ENCODE measurements around the gene RAPGEF6.

RAPGEF6 gene

DNA sequence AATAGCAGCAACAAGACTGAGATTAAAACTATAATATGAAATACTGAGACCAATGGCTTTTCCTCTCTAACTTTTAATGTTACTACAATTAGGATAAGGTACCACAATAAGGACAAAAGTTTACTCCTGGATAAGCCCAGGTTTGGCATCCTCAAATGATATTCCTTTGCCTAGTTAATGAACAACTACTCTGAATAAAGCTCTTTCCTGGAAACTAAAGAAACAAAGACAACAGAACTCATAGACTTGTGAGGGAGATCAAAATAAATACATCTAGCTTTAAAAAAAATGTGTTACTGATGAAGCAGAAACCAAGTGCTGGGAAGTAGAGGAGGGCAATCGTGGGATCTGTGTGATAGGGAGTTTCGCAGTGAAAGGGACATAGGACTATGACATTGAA lies 19.3 kb upstream of the RAPGEF6 start:
- H3K9me3 ChIP-seq (ENCODE audit: low read depth, low read length): no peaks in the 10 kb centered on the region; the same call in 1 of the 2 replicates
- H3K36me3 ChIP-seq (ENCODE audit: insufficient read depth, low read length): peaks cover 34% of the 10 kb centered on the region
- DNase-seq (ENCODE audit: low read depth, low spot score): no peak
- no peak overlapping the region for H3K27ac ChIP-seq
- H3K9ac ChIP-seq (ENCODE audit: insufficient read length): no peak overlapping the region
- no peak for TF ChIP-seq EZH2 (IDR thresholded peaks at IDR 0.05)
- H3K4me3 ChIP-seq: no peak overlapping the region

DNA sequence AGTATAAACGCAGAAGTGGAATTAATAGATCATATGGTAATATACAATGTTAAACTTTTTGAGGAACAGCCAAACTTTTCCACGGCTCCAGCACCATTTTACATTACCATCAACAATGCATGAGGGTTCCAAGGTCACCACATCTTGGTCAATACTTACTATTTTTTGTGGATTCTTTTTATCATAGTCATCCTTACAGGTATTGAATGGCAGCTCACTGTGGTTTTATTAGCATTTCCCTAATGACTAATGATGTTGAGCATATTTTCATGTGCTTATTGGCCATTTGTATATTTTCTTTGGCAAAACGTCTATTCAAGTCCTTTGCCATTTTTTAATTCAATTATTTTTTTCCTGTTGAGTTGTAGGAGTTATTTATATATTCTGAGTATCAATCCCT lies 14.1 kb upstream of the RAPGEF6 start:
- no peaks in the 10 kb centered on the region; the same call in 1 of the 2 replicates for H3K9me3 ChIP-seq (ENCODE audit: low read depth, low read length)
- H3K4me3 ChIP-seq: no peak overlapping the region
- no peak for DNase-seq (ENCODE audit: low read depth, low spot score)
- H3K9ac ChIP-seq (ENCODE audit: insufficient read length): no peak overlapping the region
- H3K36me3 ChIP-seq (ENCODE audit: insufficient read depth, low read length): peaks cover 39% of the 10 kb centered on the region
- H3K27ac ChIP-seq: no peak overlapping the region
- TF ChIP-seq EZH2 (IDR thresholded peaks at IDR 0.05) (no peak), FOXP2 (optimal IDR thresholded peaks at IDR 0.05; ENCODE audit: control extremely low read depth, extremely low read length, insufficient read depth) (no peak), POLR2AphosphoS5 (IDR thresholded peaks at IDR 0.05; ENCODE audit: borderline replicate concordance, low read depth, low read length) (no peak)

DNA sequence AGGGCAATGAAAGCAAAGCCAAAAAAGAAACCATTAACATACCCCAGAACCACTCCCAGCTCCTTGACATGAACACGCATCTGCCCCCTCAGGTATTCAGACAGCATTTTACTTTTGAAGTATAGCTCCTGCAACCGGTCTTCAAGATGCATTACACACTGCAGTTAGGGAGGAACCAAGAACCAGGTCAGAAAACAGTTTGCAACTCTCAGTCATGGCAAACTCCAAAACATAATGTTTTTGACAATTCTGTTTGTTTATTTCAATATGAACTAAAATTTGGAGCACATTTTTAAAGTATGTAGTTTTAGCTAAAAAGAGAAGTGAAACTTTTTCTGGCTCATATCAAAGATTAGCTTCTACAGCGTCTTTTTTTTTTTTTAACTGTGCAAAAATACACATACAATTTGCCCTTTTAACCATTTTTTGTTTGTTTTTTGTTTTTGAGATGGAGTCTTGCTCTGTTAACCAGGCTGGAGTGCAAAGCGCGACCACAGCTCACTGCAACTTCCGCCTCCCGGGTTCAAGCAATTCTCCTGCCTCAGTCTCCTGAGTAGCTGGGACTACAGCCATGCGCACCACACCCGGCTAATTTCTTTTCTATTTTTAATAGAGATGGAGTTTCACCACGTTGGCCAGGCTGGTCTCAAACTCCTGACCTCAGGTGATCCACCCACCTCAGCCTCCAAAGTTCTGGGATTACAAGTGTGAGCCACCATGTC lies 12.2 kb upstream of the RAPGEF6 start:
- no peak overlapping the region for H3K4me3 ChIP-seq
- peaks cover 35% of the 10 kb centered on the region for H3K36me3 ChIP-seq (ENCODE audit: insufficient read depth, low read length)
- no peak overlapping the region for H3K9ac ChIP-seq (ENCODE audit: insufficient read length)
- no peak for DNase-seq (ENCODE audit: low read depth, low spot score)
- H3K27ac ChIP-seq: no peak overlapping the region
- TF ChIP-seq EZH2 (IDR thresholded peaks at IDR 0.05): no peak
- TF ChIP-seq FOXP2 (optimal IDR thresholded peaks at IDR 0.05; ENCODE audit: control extremely low read depth, extremely low read length, insufficient read depth): no peak
- no peak for TF ChIP-seq POLR2AphosphoS5 (IDR thresholded peaks at IDR 0.05; ENCODE audit: borderline replicate concordance, low read depth, low read length)
- H3K9me3 ChIP-seq (ENCODE audit: low read depth, low read length): no peaks in the 10 kb centered on the region; the same call in 1 of the 2 replicates

DNA sequence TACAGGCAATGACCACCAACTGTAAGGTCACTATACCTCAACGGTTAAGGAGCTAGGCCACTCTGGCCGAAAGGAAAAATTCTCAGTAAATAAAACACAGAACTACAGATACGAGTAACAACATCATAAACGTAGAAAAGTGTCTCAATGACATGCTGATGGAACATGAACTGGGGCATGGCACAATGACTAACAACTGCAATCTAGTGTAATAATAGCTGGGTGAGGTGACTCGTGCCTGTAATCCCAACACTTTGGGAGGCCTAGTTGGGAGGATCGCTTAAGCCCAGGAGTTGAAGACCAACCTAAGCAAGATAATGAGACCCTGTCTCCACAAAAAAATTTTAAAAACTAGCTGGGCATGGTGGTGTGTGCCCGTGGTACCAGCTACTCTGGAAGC lies 9.8 kb upstream of the RAPGEF6 start:
- Histone ChIP-seq H3K27ac (no peak overlapping the region), H3K9ac (ENCODE audit: insufficient read length) (no peak overlapping the region), H3K4me3 (no peak overlapping the region), H3K36me3 (ENCODE audit: insufficient read depth, low read length) (peaks cover 13% of the 10 kb centered on the region), H3K9me3 (ENCODE audit: low read depth, low read length) (no peaks in the 10 kb centered on the region)
- no peak for DNase-seq (ENCODE audit: low read depth, low spot score)
- TF ChIP-seq FOXP2 (optimal IDR thresholded peaks at IDR 0.05; ENCODE audit: control extremely low read depth, extremely low read length, insufficient read depth) (no peak), POLR2AphosphoS5 (IDR thresholded peaks at IDR 0.05; ENCODE audit: borderline replicate concordance, low read depth, low read length) (no peak), EZH2 (IDR thresholded peaks at IDR 0.05) (no peak)

DNA sequence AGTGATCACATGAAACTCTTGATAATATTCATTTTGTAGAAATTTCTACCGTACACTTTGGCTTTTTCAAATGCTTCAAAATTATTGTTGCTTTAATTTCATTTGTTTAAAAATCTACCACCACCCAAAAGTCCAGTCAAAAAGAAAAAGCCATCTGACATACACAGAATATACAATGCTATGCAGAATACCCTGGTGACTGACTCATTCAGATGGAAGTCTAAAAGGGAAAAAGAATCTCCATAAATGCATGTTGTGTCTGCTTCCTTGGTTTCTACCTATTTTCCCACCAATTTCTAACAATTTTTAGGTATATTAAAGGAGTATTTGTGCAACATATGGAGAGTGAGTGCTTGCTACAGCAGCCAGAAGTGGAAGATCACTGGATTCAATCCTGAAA lies 9.3 kb upstream of the RAPGEF6 start:
- H3K27ac ChIP-seq: no peak overlapping the region
- H3K4me3 ChIP-seq: no peak overlapping the region
- DNase-seq (ENCODE audit: low read depth, low spot score): no peak
- TF ChIP-seq POLR2AphosphoS5 (IDR thresholded peaks at IDR 0.05; ENCODE audit: borderline replicate concordance, low read depth, low read length): no peak
- TF ChIP-seq FOXP2 (optimal IDR thresholded peaks at IDR 0.05; ENCODE audit: control extremely low read depth, extremely low read length, insufficient read depth): no peak
- no peak for TF ChIP-seq EZH2 (IDR thresholded peaks at IDR 0.05)
- H3K9ac ChIP-seq (ENCODE audit: insufficient read length): no peak overlapping the region
- no peaks in the 10 kb centered on the region for H3K9me3 ChIP-seq (ENCODE audit: low read depth, low read length)
- peaks cover 9% of the 10 kb centered on the region; the same call in 1 of the 2 replicates for H3K36me3 ChIP-seq (ENCODE audit: insufficient read depth, low read length)

DNA sequence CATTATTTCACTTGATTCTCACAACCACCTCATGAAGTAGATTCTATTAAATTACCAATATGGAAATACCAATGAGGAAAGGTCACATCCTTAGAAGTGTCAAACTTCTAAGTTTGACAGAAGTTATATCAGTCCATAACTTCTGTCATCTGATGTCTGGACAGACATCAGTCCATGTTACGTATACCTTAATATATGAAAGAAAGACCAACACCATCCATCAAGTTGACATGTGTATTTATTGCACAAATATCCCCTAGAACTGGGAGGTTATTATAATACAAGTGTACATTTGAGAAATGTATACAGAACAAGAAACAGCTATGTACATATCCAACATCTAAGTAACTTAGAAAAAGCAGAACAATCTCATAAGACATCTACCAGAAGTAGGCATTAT lies 6.5 kb upstream of the RAPGEF6 start:
- no peak overlapping the region for H3K27ac ChIP-seq
- no peaks in the 10 kb centered on the region for H3K9me3 ChIP-seq (ENCODE audit: low read depth, low read length)
- TF ChIP-seq FOXP2 (optimal IDR thresholded peaks at IDR 0.05; ENCODE audit: control extremely low read depth, extremely low read length, insufficient read depth) (no peak), EZH2 (IDR thresholded peaks at IDR 0.05) (no peak), POLR2AphosphoS5 (IDR thresholded peaks at IDR 0.05; ENCODE audit: borderline replicate concordance, low read depth, low read length) (no peak)
- peaks cover 2% of the 10 kb centered on the region; the same call in 1 of the 2 replicates for H3K36me3 ChIP-seq (ENCODE audit: insufficient read depth, low read length)
- no peak overlapping the region for H3K4me3 ChIP-seq
- H3K9ac ChIP-seq (ENCODE audit: insufficient read length): no peak overlapping the region
- DNase-seq (ENCODE audit: low read depth, low spot score): no peak

DNA sequence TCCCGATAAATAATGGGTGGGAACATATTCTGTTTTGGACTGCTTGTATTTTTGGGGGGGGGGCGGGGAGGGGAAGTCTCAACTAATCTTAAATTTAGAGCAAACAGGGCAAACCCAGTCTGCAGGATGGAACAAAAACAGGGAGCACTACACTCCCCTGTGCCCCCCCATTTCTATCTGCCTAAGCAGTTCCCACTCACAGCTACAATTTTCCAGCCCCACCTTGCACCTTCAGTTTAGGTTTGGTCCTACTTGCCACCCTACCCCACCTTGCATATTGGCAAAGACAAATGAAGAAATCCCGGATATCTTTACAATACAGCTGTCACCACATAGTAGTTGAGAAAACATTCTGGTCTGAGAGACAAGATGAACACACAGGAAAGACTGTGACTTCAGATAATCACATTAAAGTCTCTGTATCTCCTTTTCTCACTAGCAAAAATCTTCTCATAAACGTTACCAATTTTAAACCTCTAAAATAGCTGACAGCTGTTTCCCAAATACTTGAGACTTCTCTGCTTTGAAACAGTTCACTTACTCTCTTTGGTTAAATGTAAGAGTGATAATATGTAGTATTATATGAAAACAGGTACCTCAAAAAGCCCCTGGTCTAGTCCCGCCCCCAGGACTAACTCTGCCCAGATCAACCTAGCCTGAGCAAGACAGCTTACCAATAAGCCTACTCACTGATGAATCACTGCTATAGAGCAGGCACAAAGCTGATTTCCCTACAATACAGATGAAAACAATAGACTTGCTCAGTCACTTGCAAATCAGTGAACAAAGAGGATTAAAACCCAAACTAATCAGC lies 5.2 kb upstream of the RAPGEF6 start:
- Histone ChIP-seq H3K9me3 (ENCODE audit: low read depth, low read length) (no peaks in the 10 kb centered on the region), H3K4me3 (no peak overlapping the region), H3K9ac (ENCODE audit: insufficient read length) (no peak overlapping the region), H3K27ac (no peak overlapping the region), H3K36me3 (ENCODE audit: insufficient read depth, low read length) (no peaks in the 10 kb centered on the region; the same call in 1 of the 2 replicates)
- no peak for DNase-seq (ENCODE audit: low read depth, low spot score)
- TF ChIP-seq POLR2AphosphoS5 (IDR thresholded peaks at IDR 0.05; ENCODE audit: borderline replicate concordance, low read depth, low read length) (no peak), EZH2 (IDR thresholded peaks at IDR 0.05) (no peak)

DNA sequence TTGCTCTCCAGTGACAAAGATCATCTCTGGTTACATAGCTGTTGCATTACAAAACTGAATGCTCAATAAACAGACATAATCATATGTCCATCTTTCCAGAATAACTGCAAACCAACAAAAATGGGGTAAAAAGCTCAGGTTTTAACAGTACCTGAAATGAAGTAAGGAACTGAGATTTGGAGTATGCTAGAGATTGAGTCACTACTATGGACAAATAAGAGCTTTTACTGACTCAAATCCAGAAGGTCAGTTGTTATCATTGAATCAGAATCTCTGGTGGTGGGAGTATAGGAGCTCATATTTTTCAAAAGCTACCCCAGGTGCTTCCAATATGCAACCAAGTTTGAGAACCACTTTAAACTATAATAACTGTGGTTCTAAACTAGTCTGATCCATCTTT lies 4.1 kb upstream of the RAPGEF6 start:
- no peak for DNase-seq (ENCODE audit: low read depth, low spot score)
- TF ChIP-seq POLR2AphosphoS5 (IDR thresholded peaks at IDR 0.05; ENCODE audit: borderline replicate concordance, low read depth, low read length): no peak
- TF ChIP-seq EZH2 (IDR thresholded peaks at IDR 0.05): no peak
- no peak for TF ChIP-seq FOXP2 (optimal IDR thresholded peaks at IDR 0.05; ENCODE audit: control extremely low read depth, extremely low read length, insufficient read depth)
- no peaks in the 10 kb centered on the region for H3K9me3 ChIP-seq (ENCODE audit: low read depth, low read length)
- H3K9ac ChIP-seq (ENCODE audit: insufficient read length): no peak overlapping the region
- no peaks in the 10 kb centered on the region for H3K36me3 ChIP-seq (ENCODE audit: insufficient read depth, low read length)
- H3K27ac ChIP-seq: no peak overlapping the region
- no peak overlapping the region for H3K4me3 ChIP-seq

Measured in SK-N-MC (cell line).